OCI-LY3 (cell line): Measurements from ENCODE around the gene MAGEB1.

Experiments used
- H2AFZ ChIP-seq: fragments of 200-600, 300-600 bp; shearing (Covaris generic); 2 replicates; pipeline ENCODE4 v1.6.0; 2014; ENCODE audit warnings: antibody characterized with exemption, low read depth, low read length
- H3K27ac ChIP-seq: fragments of 200-600, 300-600 bp; sonication (generic); 2 replicates; pipeline ENCODE4 v1.5.1; 2014; ENCODE audit warnings: mild to moderate bottlenecking, low read length, moderate library complexity, mixed read lengths
- H3K27me3 ChIP-seq: fragments of 200-600, 300-600 bp; sonication (generic); 2 replicates; pipeline ENCODE4 v1.6.1; 2014; ENCODE audit warnings: low read depth, low read length, mixed read lengths
- H3K36me3 ChIP-seq: fragments of 200-600, 300-600 bp; sonication (generic); replicated peaks from 2 replicates; pipeline ENCODE3; 2014; ENCODE audit warnings: low read depth, low read length, mixed read lengths
- H3K4me1 ChIP-seq: fragments of 300-600, 200-600 bp; sonication (generic); 2 replicates; pipeline ENCODE4 v1.6.1; 2014; ENCODE audit warnings: low read length, mixed read lengths
- H3K4me2 ChIP-seq: fragments of 200-600, 300-600 bp; sonication (generic); 2 replicates; pipeline ENCODE4 v1.6.1; 2014; ENCODE audit warnings: low read length, mixed read lengths
- H3K4me3 ChIP-seq: fragments of 300-600, 200-600 bp; sonication (generic); 2 replicates; pipeline ENCODE4 v1.5.1; 2014; ENCODE audit warnings: antibody characterized with exemption, mild to moderate bottlenecking, low read length, moderate library complexity
- H3K79me2 ChIP-seq: fragments of 300-600, 200-600 bp; shearing (Covaris generic); 2 replicates; pipeline ENCODE4 v1.6.1; 2014; ENCODE audit warnings: mild to moderate bottlenecking, low read length, mixed read lengths
- H3K9ac ChIP-seq: fragments of 300-600, 200-600 bp; shearing (Covaris generic); 2 replicates; pipeline ENCODE4 v1.6.0; 2014; ENCODE audit warnings: mild to moderate bottlenecking, low read length, moderate library complexity
- H3K9me3 ChIP-seq: fragments of 200-600, 300-600 bp; shearing (Covaris generic); 2 replicates; pipeline ENCODE4 v1.6.1; 2014; ENCODE audit warnings: low read length, mixed read lengths; ENCODE audit not compliant: insufficient read depth
- H4K20me1 ChIP-seq: fragments of 200-600, 300-600 bp; sonication (generic); 2 replicates; pipeline ENCODE4 v1.6.1; 2016; ENCODE audit warnings: low read length, mixed read lengths; ENCODE audit not compliant: insufficient read depth
- EZH2phosphoT487 ChIP-seq: fragments of 200-600 bp; shearing (Covaris generic); IDR thresholded peaks from 2 replicates; pipeline ENCODE4 v1.6.1; 2018; ENCODE audit warnings: antibody characterized with exemption, mixed run types, low read depth
- TF ChIP-seq, protein P1 (sequence below): fragments of 200-600, 300-600 bp; sonication (generic); IDR thresholded peaks from 2 replicates; pipeline ENCODE4 v1.5.1; 2014; ENCODE audit warnings: antibody characterized with exemption, low read length, low read depth

The MAGEB1 gene

DNA sequence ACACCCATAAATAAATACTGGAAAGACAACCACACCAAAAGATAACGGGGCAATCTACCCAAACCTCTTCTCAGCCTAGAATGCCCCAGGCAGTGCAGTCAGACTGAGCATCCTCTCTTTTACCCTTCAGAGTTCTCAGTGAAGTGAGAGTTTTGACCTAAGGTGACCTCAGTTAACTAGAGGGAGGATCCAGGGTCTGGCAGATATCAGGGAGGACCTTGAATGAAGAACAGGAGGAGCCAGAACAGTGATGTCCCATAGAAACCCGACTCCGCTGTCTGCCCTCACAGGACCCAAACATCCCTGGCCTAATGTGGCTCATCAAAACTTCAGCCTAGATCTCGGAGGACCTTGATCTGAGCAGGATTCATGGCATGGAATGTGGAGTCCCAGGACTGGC lies 16.6 kb upstream of the MAGEB1 start, which contains the start of gene MAGEB3:
Gene MAGEB3, plus strand, starts transcription at position 263 of the 400 bp plus-strand sequence. CDS start 5,268 bp downstream, outside the sequence.
- TF ChIP-seq, protein P1, sequence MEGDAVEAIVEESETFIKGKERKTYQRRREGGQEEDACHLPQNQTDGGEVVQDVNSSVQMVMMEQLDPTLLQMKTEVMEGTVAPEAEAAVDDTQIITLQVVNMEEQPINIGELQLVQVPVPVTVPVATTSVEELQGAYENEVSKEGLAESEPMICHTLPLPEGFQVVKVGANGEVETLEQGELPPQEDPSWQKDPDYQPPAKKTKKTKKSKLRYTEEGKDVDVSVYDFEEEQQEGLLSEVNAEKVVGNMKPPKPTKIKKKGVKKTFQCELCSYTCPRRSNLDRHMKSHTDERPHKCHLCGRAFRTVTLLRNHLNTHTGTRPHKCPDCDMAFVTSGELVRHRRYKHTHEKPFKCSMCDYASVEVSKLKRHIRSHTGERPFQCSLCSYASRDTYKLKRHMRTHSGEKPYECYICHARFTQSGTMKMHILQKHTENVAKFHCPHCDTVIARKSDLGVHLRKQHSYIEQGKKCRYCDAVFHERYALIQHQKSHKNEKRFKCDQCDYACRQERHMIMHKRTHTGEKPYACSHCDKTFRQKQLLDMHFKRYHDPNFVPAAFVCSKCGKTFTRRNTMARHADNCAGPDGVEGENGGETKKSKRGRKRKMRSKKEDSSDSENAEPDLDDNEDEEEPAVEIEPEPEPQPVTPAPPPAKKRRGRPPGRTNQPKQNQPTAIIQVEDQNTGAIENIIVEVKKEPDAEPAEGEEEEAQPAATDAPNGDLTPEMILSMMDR, result no peak
- TF ChIP-seq EZH2phosphoT487, result no peak
- H3K4me2 ChIP-seq, result no peak within 1 kb of the TSS
- no peak within 1 kb of the TSS for H3K27ac ChIP-seq
- no peak within 1 kb of the TSS for H3K4me3 ChIP-seq
- no peak within 1 kb of the TSS for H2AFZ ChIP-seq
- no peaks in the 10 kb centered on the region for H4K20me1 ChIP-seq
- no peak within 1 kb of the TSS for H3K9ac ChIP-seq
- no peaks in the 10 kb centered on the region for H3K79me2 ChIP-seq
- H3K27me3 ChIP-seq, result no peaks in the 10 kb centered on the region
- H3K36me3 ChIP-seq, result no peaks in the 10 kb centered on the region
- no peaks in the 10 kb centered on the region for H3K9me3 ChIP-seq
- H3K4me1 ChIP-seq, result no peaks in the 10 kb centered on the region; the same call in 1 of the 2 replicates

DNA sequence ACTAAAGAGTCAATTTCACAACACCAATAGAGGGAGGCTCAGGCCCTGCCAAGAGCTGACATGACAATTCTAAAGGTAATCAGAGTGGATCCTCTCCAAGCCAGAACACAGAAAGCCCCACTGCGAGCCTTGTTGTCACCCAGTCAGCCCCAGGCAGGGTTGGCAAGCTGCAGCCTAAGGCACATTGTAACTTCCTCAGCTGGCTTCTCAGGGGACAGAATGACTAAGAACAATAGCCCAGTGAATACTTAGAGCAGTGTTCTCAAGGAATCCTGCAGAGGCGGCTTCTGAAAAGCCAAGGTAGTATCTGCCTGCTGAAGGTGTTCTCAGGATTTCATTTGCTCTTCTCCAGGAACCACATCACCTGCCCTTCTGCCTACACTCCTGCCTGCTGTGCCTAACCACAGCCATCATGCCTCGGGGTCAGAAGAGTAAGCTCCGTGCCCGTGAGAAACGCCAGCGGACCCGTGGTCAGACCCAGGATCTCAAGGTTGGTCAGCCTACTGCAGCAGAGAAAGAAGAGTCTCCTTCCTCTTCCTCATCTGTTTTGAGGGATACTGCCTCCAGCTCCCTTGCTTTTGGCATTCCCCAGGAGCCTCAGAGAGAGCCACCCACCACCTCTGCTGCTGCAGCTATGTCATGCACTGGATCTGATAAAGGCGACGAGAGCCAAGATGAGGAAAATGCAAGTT lies 5.1 kb upstream of the MAGEB1 start, which contains the start of gene MAGEB4:
Gene MAGEB4, plus strand, starts transcription at position 277 of the 692 bp plus-strand sequence. Its CDS starts 136 bp downstream, at position 413.
- TF ChIP-seq, protein P1, result no peak
- Histone ChIP-seq H3K36me3 (no peaks in the 10 kb centered on the region), H3K27ac (no peak within 1 kb of the TSS), H3K79me2 (no peaks in the 10 kb centered on the region), H3K4me1 (peaks cover 6% of the 10 kb centered on the region), H3K9me3 (no peaks in the 10 kb centered on the region), H3K4me2 (no peak within 1 kb of the TSS), H2AFZ (no peak within 1 kb of the TSS), H3K9ac (no peak within 1 kb of the TSS), H3K4me3 (no peak within 1 kb of the TSS), H3K27me3 (no peaks in the 10 kb centered on the region), H4K20me1 (no peaks in the 10 kb centered on the region)

DNA sequence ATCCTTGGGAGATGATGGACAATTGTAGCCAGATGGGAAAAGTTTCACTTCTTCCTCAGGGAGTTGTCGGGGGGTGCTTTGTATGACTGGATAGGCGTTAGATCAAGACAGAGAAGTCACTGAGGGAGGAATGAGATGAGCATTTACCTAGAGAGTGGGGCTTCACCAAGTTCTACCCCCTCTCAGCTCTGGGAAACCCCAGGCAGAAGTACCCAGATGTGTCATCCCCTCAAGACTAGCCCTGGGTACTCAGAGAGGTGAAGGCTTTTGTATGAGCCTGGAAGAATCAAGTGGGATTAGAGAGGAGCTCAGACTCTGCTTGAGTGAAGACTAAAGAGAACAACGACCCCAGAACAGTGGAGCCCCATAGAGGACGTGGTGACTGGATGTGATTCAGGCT lies 1.9 kb downstream of the MAGEB1 start:
- Histone ChIP-seq H3K9ac (peak overlapping the region; percentile 36; the same call in 1 of the 2 replicates), H3K36me3 (no peaks in the 10 kb centered on the region), H3K4me2 (peak overlapping the region; percentile 66), H3K4me1 (peaks cover 69% of the 10 kb centered on the region), H3K27me3 (no peaks in the 10 kb centered on the region), H3K4me3 (peak overlapping the region; percentile 41; the same call in 1 of the 2 replicates), H3K79me2 (no peaks in the 10 kb centered on the region), H4K20me1 (no peaks in the 10 kb centered on the region), H2AFZ (no peak overlapping the region), H3K27ac (peak overlapping the region; percentile 51; the same call in 1 of the 2 replicates), H3K9me3 (no peaks in the 10 kb centered on the region)
- TF ChIP-seq EZH2phosphoT487, result no peak
- TF ChIP-seq, protein P1, result no peak

DNA sequence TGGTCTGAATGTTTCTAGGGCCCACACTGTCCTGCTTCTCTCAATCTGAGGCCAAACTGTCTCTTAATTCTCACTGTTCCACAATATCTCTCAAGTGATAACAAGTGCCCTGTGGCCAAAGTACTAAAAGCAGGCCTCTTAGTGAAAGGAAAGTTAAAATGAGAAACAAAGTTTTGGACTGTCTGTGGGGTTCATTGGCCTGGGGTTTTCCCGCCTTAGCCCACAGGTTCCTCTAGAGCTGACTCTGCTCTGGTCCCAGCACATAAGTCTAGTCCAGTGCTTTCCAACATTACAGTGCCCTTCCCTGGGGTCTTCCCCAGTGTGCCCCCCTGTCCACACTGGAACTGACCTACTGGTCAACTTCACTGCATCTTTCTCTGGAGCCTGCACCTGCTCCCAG lies 6.3 kb downstream of the MAGEB1 start:
- Histone ChIP-seq H4K20me1 (no peaks in the 10 kb centered on the region), H3K36me3 (no peaks in the 10 kb centered on the region), H3K4me1 (peaks cover 58% of the 10 kb centered on the region), H2AFZ (no peak overlapping the region), H3K9ac (peak overlapping the region; percentile 9; the same call in 1 of the 2 replicates), H3K27me3 (no peaks in the 10 kb centered on the region), H3K4me3 (no peak overlapping the region), H3K79me2 (no peaks in the 10 kb centered on the region), H3K4me2 (peak overlapping the region; percentile 66), H3K27ac (peak overlapping the region; percentile 73), H3K9me3 (no peaks in the 10 kb centered on the region)
- no peak for TF ChIP-seq EZH2phosphoT487
- TF ChIP-seq, protein P1, result no peak
